Psoas muscle (tissue), 8 donors: Measurements from ENCODE around the gene LYPD8. TPM values are rescaled to one million over a fixed set of nuclear protein-coding genes. Genes with fewer than 3 reads are reported as not detected.

Source experiments
- ATAC-seq, 4 donors: fragments of 200-7000 bp; cut with Tn5 transposase; one replicate each; pipeline ENCODE4 v1.9.1; 2020; ENCODE audit warnings: moderate library complexity in 3 of 4, mild to moderate bottlenecking in 2 of 4
- DNase-seq, 2 donors: peaks; one replicate each; pipeline ENCODE4 v3.0.0-alpha.2; 2020
- H3K27ac ChIP-seq: fragments of 200-600 bp; one replicate; pipeline ENCODE4 v1.8.0; 2022
- H3K27me3 ChIP-seq, 3 donors: fragments of 200-600 bp in 1 of 3; one replicate each; pipeline versions ENCODE4 v1.6.1 to v1.8.0; 2013 to 2022; ENCODE audit warnings: low read length in 2 of 3, mild to moderate bottlenecking in 2 of 3, moderate library complexity in 1 of 3; ENCODE audit not compliant: insufficient read depth in 3 of 3
- H3K36me3 ChIP-seq, 2 donors: fragments of 200-600 bp in 1 of 2; one replicate each; pipeline versions ENCODE4 v1.6.1 to v1.8.0; 2013 to 2022; ENCODE audit warnings: low read depth in 1 of 2, mild to moderate bottlenecking in 1 of 2, moderate library complexity in 1 of 2; ENCODE audit not compliant: insufficient read depth in 1 of 2
- H3K4me1 ChIP-seq: fragments of 200-600 bp; one replicate; pipeline ENCODE4 v1.8.0; 2022
- H3K4me3 ChIP-seq: fragments of 200-600 bp; one replicate; pipeline ENCODE4 v1.8.0; 2022; ENCODE audit warnings: mild to moderate bottlenecking
- H3K9me3 ChIP-seq: fragments of 200-600 bp; one replicate; pipeline ENCODE4 v1.8.0; 2022
- WGBS, 3 donors: extraction: QIAGEN DNeasy Blood & Tissue Kit; methylation state at CpG; one replicate each; pipeline versions ENCODE4 v1.1.6 to v1.1.7; 2013; 5-methylcytosine and 5-hydroxymethylcytosine counted together
- intact Hi-C, 2 donors: fragments of 100-400 bp; cut with DNase I; formaldehyde crosslinking; loops; one replicate each; pipeline versions ENCODE4 v1.11.0 to v1.14.2; 2022
- polyA plus RNA-seq, 3 donors: library from polyadenylated mRNA; stranded (reverse); fragments of 200-250 nt; gene quantifications; one replicate each; pipeline ENCODE4 v1.2.3, GENCODE V29; 2013
- total RNA-seq, 4 donors: library from RNA; stranded (reverse); fragmentation: NEBNext Ultra II Directional in 2 of 4; extraction: Animal tissue kit (Norgen Biotek cat#: 25700) in 2 of 4; gene quantifications; one replicate each; pipeline versions ENCODE4 v1.2.1 to v1.2.4, GENCODE V29; 2021 to 2023
- TF ChIP-seq, protein P1 (sequence below): fragments of 200-600 bp; IDR thresholded peaks from one replicate; pipeline ENCODE4 v1.8.0; 2022; ENCODE audit warnings: antibody characterized with exemption
- donor health status: healthy with polysubstance abuse.
- donor health status: DM: no; HTN: no; CAD: no; lungs with moderate emphysema.
- donor health status: Bipolar disorder and iron deficiency.
- donor health status: healthy.
- donor health status: DM: yes; HTN: yes; CAD: no.
- donor health status: DM: no; HTN: no; CAD: no.
- donor health status: DM: no; HTN: no; CAD: no.
- donor health status: DM: yes; HTN: yes; CAD: no.

Gene LYPD8
- total and polyA plus RNA-seq, 7 donors, result not detected

DNA sequence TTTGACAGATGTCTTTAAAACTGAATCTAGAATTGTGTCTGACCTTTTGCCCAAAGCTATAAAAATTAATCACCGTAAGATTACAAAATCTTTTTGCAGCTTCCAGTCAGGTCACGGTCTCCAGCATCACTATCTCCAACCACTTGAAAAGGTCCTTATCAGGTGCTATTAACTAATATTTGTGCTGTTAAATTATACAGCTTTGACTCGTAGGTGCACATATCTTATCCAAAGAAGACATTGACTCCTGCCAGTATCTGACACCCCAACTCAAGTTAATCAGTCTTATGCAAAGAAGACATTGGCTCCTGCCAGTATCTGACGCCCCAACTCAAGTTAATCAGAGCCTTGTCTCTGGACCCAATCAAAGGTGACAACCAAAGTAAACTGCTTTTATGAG is 19.9 kb upstream of the LYPD8 start:
- 71 to 79% (median 74%) methylated on average over 4 of the region's 4 CpGs for WGBS, 3 donors
- Histone ChIP-seq H3K27ac (no peak overlapping the region), H3K27me3 (no peaks in the 10 kb centered on the region), H3K36me3 (no peaks in the 10 kb centered on the region), H3K4me1 (no peaks in the 10 kb centered on the region), H3K9me3 (no peaks in the 10 kb centered on the region), H3K4me3 (no peak overlapping the region)
- DNase-seq (no peak), ATAC-seq (no peak)
- intact Hi-C loops, result no loop called here
- TF ChIP-seq, protein P1, sequence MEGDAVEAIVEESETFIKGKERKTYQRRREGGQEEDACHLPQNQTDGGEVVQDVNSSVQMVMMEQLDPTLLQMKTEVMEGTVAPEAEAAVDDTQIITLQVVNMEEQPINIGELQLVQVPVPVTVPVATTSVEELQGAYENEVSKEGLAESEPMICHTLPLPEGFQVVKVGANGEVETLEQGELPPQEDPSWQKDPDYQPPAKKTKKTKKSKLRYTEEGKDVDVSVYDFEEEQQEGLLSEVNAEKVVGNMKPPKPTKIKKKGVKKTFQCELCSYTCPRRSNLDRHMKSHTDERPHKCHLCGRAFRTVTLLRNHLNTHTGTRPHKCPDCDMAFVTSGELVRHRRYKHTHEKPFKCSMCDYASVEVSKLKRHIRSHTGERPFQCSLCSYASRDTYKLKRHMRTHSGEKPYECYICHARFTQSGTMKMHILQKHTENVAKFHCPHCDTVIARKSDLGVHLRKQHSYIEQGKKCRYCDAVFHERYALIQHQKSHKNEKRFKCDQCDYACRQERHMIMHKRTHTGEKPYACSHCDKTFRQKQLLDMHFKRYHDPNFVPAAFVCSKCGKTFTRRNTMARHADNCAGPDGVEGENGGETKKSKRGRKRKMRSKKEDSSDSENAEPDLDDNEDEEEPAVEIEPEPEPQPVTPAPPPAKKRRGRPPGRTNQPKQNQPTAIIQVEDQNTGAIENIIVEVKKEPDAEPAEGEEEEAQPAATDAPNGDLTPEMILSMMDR, result no peak

DNA sequence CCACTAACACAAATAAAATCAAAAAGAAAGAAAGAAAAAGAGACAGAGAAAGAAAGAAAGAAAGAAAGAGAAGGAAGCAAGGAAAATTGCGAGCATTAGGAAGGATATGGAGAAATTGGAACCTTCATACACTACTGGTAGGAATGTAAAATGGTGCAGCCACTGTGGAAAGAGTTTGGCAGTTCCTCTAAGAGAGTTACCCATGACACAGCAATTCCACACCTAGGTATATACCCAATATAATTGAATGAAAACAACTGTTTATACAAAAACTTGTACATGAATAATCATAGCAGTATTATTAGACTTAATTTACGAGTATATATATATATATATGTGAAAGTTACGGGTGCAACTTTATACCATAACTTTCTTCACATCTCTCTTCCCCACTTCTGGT is 4.1 kb upstream of the LYPD8 start:
- WGBS, 3 donors, result 63 to 72% (median 69%) methylated on average over 3 of the region's 3 CpGs
- intact Hi-C loops, result no loop called here
- Histone ChIP-seq H3K27ac (no peak overlapping the region), H3K36me3 (no peaks in the 10 kb centered on the region), H3K27me3 (no peaks in the 10 kb centered on the region), H3K4me3 (no peak overlapping the region), H3K9me3 (no peaks in the 10 kb centered on the region), H3K4me1 (no peaks in the 10 kb centered on the region)
- ATAC-seq (no peak), DNase-seq (no peak)
- TF ChIP-seq, protein P1, result no peak

DNA sequence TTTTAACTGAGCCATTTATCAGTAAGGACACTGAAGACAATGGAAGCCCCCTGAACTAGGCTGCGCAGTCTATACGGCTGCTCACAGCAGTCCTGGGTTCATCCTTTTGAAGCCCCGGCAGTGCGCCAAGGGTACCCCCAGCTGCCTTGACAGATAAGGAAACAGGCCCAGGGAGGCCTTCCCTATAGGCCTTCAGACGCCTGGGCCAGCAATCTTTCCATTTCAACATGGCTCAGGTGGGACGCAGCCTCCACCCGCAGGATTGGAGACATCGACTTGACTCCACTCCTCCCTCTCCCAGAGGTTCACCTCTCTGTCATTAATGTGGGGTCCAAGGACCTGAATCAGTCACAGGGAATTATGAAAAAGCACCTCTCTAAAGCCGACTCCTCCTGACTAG is 2.8 kb upstream of the LYPD8 start:
- Histone ChIP-seq H3K4me3 (no peak overlapping the region), H3K36me3 (no peaks in the 10 kb centered on the region), H3K9me3 (no peaks in the 10 kb centered on the region), H3K27me3 (no peaks in the 10 kb centered on the region), H3K4me1 (no peaks in the 10 kb centered on the region), H3K27ac (no peak overlapping the region)
- TF ChIP-seq, protein P1, result no peak
- 87 to 97% (median 89%) methylated on average over 9 of the region's 9 CpGs for WGBS, 3 donors
- ATAC-seq, result no peak
- intact Hi-C loops, result no loop called here
- DNase-seq, result no peak

DNA sequence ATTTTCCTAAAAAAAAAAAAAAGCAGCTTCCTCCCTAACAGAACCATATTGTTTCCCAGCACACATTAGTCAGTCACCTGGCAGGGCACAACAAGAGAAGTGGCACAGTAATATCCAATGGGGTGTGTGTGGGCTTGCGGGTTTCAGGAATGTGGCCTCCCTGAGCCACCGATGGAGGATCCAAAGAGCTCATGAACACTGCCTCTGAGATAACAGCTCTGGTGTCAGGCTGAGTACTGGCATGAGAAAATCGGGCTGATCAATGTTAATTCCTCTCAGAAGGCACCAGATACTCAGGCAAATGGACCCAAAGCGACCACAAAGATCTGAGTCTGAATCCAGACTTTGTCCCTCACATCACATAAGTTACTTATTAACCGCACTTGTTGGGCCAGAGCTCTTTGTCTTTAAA is 2.2 kb upstream of the LYPD8 start:
- no peak overlapping the region for H3K4me3 ChIP-seq
- no peaks in the 10 kb centered on the region for H3K27me3 ChIP-seq
- TF ChIP-seq, protein P1, result no peak
- H3K36me3 ChIP-seq, result no peaks in the 10 kb centered on the region
- no peak for DNase-seq
- WGBS, 3 donors, result 69 to 76% (median 75%) methylated on average over 5 of the region's 5 CpGs
- no peaks in the 10 kb centered on the region for H3K9me3 ChIP-seq
- intact Hi-C loops, result no loop called here
- no peak overlapping the region for H3K27ac ChIP-seq
- no peak for ATAC-seq
- no peaks in the 10 kb centered on the region for H3K4me1 ChIP-seq

DNA sequence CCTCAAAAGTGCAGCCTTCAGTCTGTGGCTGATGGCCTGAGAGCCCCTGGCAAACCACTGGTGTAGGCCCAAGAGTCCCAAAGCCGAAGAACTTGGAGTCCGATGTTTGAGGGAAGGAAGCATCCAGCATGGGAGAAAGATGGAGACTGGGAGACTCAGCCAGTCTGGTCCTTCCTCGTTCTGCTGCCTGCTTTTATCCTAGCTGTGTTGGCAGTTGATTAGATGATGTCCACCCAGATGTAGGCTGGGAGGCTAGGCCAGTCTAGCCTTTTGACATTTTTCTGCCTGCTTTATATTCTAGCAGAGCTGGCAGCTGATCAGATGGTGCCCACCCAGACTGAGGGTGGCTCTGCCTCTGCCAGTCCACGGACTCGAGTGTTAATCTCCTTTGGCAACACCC is 1.1 kb upstream of the LYPD8 start:
- whole genome bisulfite sequencing, 3 donors, result 69 to 76% (median 72%) methylated on average over 5 of the region's 5 CpGs
- Histone ChIP-seq H3K27me3 (no peaks in the 10 kb centered on the region), H3K4me3 (no peak overlapping the region), H3K27ac (no peak overlapping the region), H3K4me1 (no peaks in the 10 kb centered on the region), H3K36me3 (no peaks in the 10 kb centered on the region), H3K9me3 (no peaks in the 10 kb centered on the region)
- DNase-seq (no peak), ATAC-seq (no peak)
- TF ChIP-seq, protein P1, result no peak
- intact Hi-C loops, result no loop called here
